ENCODE data around the gene NR6A1.

Gene NR6A1

DNA sequence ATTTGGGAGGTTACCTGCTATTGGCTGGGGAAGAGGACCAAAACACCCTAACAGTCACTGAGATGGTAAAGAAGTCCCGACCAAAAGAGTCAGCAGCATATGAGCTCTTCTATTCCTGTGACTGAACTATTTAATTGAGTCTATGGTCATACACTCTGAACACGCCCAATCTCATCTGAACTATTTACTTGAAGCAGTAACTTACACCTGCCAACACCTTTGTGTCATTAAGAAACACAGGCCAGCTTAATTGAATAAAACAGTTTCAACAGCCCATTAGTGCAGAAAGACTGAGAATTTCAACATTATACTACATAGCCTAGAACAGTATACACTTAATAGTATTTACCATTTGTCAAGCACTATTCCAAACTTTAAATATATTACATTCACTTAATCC lies 47.8 kb downstream of the NR6A1 start:
- no peak for DNase-seq

DNA sequence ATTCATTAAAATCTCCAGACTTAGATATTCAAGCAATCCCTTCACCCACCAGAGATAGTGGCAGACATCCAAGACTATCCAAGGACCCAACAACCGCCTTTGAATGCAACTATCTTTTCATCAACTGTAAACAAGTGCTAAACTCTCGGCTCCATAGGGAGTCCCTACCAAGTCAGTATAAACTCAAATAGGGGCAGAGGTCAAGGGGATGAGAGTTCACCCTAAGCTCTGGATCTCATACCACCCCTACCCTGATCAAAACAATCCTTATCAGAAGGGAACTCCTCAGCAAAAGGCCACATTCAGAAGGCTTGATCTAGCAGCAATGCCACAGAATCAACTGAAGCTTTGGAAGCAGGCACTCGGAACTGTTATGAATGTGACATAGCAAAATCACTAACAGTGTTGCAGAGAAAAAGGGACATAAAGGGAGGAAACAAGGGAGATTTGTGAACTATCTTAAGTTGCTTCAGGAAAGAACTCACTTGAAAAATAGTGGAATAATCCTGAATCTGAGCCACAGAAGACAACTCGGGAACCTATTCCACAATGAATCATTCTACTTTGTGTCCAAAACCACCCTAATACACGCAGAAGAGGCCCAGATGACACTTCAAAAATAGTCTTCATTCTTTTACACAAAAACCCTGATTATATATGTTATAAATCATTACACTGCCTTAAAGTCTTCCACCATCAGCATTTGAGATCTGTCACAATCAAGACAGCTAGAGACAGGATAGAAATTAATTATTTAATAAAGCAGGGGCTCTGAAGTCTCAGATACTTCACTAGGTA lies 49.8 kb downstream of the NR6A1 start:
- no peak for DNase-seq

DNA sequence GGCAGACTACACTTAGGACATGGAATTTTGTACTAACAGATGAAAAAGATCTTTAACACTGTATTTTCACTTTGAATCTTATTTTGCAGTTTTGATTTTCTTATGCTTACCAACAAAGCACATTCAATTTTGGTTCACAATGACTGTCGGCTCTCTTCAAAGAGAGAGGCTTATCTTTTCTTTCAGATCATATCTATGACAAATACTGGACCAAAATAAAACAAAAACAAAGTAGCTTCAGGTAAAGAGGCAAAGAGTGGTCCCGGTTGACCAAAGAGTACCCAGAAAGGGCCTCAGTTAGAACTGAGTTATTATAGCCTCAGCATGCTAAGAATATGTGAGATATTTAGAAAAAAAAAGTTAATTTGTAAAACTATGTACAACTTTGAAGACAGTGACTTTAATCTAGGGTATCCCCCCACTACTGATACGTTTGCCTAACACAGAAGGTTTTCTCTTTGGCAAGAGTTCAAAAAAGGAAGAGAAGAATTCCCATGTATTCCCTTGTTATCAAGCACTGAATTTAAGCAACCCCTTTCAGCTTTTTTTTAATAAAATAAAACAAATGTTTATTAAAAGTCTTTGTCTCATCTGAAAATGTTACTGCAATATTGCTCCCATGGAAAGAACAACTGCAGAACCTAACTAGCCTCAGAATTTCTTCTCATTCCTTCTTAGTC lies 50.5 kb downstream of the NR6A1 start:
- no peak for DNase-seq

DNA sequence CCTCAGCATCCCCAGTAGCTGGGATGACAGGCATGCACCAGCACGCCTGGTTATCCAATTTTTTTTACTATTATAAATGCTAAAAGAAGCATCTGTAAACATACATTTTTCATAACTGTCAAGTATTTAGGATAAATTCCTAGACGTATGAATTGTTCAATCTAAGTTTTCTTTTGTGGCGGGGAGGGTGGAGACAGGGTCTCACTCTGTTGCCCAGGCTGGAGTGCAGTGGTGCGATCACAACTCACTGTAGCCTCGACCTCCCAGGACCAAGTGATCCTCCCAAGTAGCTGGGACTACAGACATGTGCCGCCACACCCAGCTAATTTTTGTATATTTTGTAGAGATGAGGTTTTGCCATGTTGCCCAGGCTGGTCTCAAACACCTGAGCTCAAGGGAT lies 52.2 kb downstream of the NR6A1 start:
- DNase-seq = no peak

DNA sequence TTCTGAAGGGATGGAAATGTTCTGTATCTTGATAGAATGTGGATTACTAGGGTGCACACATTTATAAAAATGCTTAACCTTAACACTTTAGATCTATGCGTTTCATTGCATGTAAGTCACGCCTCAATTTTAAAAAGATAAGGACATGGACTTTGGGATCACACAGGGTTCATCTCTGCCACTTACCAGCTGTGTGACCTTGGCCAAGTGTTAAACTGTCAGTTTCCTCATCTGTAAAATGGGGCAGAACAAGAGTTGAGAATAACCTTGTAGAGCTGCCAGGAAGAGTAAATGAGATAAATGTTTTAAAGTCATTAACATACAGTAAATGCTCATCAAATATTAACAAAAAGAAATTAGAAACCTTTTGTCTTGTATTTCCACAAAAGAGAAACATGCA lies 53.5 kb downstream of the NR6A1 start:
- no peak for DNase-seq

DNA sequence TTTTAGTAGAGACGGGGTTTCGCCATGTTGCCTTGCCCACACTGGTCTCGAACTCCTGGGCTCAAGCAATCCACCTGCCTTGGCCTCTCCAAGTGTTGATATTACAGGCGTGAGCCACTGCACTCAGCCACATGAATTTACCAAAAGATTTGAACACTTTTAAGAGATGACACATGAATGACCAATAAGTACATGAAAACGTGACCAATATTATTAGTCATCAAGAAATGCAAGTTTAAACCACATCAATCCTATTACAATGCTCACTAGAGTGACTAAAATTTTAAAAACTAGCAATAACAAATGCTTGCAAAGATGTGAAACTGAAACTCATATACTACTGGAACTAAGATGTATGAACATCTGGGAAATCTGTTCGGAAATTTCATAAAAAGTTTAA lies 54.3 kb downstream of the NR6A1 start:
- no peak for DNase-seq

DNA sequence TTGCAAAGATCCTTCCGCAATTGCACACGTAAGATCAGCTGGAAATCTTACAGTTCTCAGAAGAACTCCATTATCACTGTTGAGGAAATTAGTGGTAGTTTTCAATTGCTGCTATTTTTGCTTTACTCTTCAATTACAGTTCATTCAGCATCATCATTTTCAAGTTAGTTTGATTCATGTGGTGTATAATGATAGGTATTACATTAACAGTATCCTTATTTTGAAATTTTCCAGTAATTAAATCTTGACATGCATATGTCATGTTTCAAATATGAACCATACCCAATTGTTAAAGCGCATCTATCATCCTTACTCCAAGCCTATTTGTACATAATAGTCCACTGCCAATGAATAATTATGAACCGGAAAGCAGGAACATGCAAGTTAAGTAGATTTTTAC lies 60.3 kb downstream of the NR6A1 start:
- DNase-seq = no peak

DNA sequence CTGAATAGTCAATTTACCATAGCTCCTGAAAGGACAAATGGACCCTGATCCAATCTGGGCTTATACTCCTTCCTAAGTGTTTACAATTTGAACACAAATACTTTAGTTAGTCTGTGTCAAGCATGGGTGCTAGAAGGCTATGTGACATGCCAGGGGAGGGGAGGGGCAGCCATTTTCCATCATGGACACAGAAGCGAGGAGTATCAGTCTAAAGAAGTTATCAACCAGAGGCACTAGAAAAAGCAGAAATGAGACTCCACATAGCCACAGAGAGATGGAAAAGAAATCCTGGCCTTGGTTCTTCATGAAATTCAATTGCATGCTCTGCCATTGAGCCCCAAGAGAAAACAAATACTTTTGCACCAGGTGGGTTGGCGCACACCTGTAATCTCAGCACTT lies 61.8 kb downstream of the NR6A1 start:
- DNase-seq = no peak

DNA sequence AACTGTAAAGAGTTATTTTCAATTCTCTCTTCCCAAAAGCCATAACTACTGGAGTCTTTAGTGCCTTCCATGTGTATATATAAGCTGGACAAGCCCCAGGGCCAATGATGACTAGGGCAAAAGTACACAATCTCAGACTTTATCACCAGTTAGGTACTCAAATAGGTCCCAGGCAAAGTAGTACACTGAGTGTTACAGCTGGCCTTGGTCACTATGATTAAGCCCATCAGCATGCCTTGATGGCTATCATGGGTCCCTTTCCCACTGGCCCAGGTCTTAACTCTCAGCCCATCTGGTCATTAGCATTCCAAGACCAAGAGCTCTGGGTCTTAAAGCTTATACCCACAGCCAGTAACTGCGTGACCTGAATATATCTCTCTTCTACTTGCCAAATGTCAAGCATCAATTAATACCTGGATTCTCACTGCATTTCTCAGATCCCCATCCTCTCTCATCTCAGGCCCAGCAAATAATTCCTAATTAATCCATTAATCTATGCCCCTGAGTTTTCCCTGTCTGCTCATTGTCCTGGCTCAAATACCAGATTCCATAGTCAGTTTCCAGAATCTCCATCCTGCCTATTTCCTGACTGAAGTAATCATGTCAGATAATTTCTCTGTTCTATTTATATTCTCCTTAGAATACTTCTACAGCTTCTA lies 62.3 kb downstream of the NR6A1 start:
- no peak for DNase-seq

DNA sequence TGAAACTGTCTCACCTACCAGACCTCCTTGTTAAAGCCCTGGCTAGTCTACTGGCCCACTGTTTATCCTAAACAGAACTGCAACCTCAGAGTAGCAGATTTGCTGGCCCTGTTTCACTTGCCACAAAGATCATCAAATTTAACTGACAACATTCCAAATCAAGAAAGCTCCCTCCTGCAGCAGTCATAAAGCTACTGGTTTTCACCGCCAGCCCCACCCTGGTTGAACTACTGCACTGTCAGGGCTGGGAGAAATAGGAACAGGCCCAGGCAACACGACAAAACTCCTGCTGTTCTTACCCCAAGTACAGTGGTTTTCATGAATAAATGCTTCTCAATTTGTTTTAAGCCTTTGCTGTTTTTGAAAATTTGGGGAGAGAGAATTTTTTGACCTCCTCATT lies 63.0 kb downstream of the NR6A1 start:
- DNase-seq = no peak

DNA sequence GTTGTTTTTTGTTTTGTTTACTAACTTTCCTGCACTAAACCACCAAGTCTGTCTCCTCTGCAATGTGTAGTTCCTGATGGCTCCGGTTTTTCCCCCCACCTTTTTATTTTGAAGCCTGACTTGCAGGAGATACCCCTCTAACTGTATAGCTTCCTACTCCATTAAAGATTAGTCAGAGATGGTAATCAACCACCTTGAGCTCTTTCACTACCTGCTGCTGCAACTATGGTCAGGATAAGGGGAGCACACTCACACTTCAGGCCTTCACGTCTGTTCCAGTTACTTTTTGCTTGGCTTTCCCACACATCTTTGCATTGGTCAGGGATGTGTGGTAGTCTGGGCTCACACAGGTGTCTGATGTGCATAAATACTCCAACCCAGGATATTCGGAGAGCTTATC lies 63.4 kb downstream of the NR6A1 start:
- no peak for DNase-seq

DNA sequence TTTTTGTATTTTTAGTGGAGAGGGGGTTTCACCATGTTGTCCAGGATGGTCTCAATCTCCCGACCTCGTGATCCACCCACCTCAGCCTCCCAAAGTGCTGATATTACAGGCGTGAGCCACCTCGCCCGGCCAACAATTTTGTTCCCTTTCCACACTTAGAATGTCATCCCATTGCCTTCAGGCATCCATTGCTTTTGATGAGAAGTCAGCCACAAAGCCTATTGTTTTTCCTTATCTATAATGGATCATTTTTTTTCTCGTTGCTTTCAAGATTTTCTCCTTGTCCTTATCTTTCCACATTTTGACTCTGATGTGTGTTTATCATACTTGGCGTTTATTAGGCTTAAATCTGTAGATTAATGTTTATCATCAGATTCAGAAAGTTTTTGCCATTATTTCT lies 64.4 kb downstream of the NR6A1 start:
- DNase-seq = no peak

DNA sequence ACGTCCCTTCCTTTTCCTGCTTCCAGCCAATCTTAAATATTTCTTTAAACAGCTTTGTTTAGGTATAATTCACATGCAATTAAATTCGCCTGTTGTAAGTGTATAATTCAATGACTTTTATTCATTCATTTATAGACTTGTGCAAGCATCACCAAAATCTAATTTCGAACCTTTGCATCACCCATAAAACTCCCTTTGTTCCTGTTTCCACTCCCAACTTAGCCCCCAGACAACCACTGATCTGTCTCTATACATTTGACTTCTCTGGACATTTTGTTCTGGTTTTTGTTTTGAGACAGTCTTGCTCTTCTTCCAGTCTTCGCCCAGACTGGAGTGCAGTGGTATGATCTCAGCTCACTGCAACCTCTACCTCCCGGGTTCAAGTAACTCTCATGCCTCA lies 71.5 kb downstream of the NR6A1 start:
- no peak for DNase-seq

DNA sequence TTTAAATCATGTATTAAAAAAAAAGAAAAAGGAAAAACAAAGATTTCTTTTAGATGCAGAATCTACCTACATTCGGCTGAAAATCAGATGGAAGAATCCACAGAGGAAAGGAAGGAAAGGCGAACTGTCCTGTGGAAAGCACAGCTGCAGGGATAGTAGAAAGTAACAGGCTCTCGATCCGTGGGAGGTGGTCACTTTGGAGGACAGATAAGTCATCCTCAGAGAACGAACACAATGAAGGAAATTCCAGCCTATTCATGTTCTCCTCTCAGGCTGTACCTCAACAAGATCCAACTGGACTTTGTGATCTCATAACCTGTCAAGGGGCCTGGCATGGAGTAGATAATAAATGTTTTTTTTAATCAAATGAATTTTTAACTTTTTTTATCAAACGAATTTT lies 72.8 kb downstream of the NR6A1 start:
- DNase-seq = no peak

DNA sequence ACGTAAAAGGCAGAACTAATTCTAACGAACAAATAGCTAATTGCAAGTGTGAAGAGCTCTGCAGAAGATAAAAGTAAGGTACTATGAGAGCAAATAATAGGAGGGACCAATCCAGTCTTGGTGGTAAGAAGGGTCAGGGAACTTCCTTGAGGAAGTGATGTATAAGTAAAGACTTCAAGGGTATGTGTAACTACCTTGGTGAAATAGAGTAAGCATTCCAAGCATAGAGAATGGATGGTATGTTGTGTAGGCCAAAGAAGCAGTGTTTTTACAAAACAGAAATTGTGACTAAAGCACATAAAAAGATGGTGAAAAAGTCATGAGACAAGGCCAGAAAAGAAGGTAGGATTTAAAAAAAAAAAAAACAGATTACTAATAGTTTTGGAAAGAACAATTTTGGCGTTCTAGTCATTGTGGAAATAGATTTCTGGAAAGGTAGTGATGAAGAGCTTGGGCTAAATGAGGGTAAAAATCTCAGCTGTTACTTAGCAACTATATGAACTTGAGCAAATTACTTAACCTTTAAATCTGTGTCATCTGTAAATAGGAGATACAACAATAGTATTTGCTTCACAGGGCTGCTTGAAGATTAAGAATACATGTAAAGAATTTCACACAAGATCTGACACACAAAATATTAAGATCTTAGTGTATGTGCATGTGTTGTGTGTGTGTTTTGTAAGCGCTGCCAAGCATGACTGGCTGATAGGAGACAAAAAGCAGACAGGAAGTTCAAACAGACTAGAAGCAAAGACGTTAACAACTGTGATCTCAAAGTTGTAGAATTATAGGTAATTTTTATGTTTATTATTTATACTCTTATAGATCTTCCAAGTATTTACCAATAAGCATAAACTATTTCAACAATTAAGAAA lies 73.5 kb downstream of the NR6A1 start:
- DNase-seq = peak in 1 of 4 experiments; percentile 6

DNA sequence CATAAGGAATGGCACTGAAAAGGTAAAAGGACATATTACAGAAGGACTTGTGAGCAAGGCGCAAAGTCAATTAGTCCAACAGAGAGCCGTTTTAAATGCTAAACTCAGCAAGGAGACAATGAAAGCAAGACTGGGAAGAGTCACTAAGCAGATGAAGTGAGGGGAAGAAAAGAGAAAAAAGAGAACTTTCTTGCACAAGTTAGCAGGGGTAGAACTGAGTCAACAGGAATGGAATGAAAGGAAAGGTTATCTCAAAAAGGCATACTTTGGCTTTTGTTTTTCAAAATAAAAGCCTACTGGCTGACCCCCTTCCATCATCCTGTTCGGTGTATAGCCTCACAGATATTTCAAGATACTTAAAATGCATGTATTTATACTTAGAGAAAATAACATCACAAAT lies 75.0 kb downstream of the NR6A1 start:
- DNase-seq = no peak

DNA sequence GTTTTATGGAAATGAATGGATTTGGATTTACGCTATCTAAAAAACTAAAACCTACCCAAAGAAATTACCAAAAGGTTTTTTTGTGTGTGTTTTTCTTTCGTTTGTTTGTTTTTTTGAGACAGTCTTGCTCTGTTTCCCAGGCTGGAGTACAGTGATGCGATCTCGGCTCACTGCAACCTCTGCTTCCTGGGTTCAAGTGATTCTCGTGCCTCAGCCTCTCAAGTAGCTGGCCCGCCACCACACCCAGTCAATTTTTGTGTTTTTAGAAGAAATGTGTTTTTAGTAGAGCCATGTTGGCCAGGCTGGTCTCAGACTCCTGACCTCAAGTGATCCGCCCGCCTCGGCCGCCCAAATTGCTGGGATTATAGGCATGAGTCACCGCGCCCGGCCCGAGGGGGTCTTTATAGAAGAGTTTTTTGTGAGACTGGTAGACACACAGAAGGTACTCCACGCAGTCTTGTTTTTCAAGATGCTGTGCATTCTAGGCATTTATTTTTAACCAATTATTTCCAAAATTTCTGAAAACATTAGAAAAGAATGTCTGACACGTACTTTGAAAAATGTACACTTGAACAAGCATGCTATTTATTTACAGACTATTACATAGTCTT lies 75.7 kb downstream of the NR6A1 start:
- DNase-seq = no peak

DNA sequence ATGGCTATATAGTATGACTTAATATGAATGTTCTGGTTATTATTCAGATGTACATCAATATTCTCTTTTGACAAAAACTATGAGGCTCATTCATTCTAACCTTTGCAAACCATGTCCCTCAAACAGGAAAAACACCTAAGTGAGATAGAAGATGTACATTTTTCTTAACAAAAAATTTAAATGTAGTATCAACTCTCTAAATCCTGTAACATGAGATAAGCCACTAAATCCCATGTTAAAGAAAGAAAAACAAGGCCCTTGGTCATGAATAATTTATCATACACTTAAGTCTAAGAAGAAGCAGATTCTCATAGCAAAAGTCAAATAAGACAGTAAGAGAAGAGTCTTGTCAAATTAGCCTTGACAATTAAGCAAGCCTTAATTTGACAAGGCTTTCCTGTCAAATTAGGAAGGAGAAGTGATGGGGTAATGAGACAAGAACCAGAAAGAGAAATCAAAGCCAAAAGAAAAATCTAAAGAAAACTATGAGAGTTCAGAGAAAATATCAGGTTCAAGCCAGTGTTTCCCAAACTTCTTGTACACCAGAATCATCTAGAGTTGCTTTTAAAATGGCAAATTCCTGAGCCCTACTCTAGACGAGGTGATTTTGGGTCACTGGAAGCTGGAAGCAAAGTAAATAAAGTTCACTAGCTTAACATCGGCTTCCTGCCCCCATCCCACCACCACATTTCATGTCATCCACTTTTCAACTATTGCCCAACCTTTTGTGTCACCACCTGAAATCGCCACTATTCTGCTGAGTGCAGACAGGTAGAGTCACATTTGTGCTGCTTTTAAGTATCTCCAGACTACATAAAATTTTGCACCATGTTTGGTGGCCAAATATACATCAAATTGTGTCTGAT lies 76.5 kb downstream of the NR6A1 start:
- no peak for DNase-seq

DNA sequence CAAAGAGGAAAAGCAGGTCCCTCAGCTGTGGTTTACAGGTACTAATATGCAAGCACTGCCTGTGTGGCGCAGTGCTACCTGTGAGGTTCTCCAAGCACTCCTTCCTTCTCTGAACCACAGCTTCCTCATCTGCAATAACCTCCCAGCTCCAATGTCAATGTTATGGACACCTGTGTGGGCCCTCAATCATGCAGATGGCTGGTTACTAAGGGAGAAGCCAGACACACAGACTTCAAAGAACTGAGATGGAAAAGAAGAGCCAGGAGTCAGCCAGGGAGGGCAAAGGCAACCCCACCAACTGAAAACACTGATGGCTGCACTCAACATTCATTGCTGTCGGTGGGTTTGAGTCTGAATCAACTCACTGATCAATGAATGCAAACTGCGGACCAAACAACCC lies 77.7 kb downstream of the NR6A1 start:
- no peak for DNase-seq

DNA sequence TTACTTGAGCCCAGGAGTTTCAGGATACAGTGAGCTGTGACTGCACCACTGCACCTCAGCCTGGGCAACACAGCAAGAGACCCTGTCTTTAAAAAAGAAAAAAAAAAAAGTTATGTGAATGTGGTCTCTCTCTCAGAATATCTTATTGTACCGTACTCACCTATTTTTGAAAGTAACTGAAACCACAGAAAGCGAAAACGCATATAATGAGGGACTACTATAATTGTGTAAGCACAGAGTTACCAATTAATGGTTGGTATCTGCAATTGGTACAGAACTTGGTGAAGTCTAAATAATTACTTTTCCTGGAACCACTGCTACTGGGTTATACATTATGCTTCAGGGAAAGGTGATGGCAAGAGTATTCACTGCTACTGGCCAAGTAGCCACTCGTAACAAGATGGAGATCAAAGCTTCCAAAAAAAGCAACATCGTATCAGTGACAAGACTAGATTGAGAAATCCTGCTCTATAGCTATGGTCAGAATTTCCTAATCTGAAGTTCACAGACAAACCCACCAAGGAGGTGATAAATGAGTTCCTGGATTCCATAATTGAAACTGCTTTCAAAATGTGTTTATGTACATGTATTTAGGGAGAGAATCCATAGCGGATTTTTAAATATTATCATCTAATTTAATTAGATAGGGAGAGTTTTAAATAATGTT lies 82.7 kb downstream of the NR6A1 start:
- no peak for DNase-seq

DNA sequence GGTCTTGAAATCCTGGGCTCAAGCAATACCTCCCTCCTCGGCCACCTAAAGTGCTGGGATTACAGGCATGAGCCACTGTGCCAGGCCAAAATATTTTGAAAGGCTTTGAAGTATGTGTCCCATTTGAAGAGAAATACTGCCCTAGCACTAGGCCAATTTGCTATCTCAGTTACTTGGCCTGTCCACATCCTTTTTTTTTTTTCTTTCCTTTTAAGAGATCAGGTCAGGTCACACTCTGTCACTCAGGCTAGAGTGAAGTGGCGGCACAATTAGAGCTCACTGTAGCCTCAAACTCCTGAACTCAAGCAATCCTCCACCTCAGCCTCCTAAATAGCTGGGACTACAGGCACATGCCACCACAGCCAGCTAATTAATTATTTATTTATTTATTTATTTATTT lies 84.2 kb downstream of the NR6A1 start:
- no peak for DNase-seq

All from suppressor macrophage (primary cell).